GM18907 (cell line): ENCODE results near the gene IFRD1.
"Not testable (repeated sequence)": the region's sequence is repeated elsewhere in the genome, so short reads cannot be mapped to it uniquely, and the experiment has no call there.

Source experiments
- ATAC-seq: cut with Tn5 transposase; IDR thresholded peaks from one replicate; pipeline ENCODE4 v1.9.1; 2021; ENCODE audit warnings: mild to moderate bottlenecking, moderate library complexity; ENCODE audit not compliant: unreplicated experiment

IFRD1 gene

GRCh38 chr7:112442210-112442609, 8.1 kb upstream of the IFRD1 start:
- no peak for ATAC-seq

GRCh38 chr7:112444505-112444904, 5.8 kb upstream of the IFRD1 start:
- ATAC-seq = no peak

DNA sequence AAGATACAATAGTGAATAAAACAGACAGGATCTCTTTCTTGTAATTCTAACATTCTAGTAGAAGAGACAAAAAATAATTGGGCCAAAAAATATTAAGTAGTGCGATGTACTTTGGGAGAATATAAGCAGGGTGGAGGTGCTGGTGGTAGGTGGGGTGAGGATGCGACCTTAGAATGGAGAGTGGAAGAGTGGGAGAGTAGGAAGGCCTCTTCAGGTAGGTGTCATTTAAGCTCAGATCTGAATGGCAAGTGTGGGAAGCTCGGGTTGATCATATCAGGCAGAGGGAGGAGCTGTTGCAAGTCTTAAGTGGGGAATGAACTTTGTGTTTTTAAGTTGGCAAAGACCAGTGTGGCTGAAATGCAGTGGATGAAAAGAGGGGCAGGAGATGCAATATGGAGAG, 3.8 kb upstream of the IFRD1 start:
- ATAC-seq = no peak

GRCh38 chr7:112447406-112447805, 2.9 kb upstream of the IFRD1 start:
- ATAC-seq = no peak

- ATAC-seq = no peak
These were observed 1.9 kb upstream of the IFRD1 start for GRCh38 chr7:112448381-112448780.

GRCh38 chr7:112448891-112449290, 1.4 kb upstream of the IFRD1 start:
- no peak for ATAC-seq

DNA sequence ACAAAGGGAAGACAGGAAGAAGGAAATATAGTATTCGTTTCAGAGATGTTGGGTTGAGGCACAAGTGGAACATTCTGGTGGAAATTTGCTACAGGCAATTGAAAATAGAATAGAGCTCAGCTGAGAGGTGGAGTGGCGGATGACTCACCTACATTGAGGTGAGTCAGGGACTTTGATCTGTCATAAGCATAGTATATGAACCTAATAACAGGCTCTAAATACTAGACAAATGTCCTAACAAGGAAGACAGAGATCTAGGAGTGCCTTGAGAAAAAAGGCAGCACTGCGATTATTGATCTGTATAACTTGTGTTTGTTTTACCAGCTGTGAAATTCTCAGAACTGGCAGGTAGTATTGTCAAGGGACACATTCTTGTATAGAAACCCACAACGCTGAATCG, 907 bp upstream of the IFRD1 start:
- no peak for ATAC-seq

- peak; percentile 89 for ATAC-seq
These were observed 824 bp downstream of the IFRD1 start for GRCh38 chr7:112450807-112451761.

DNA sequence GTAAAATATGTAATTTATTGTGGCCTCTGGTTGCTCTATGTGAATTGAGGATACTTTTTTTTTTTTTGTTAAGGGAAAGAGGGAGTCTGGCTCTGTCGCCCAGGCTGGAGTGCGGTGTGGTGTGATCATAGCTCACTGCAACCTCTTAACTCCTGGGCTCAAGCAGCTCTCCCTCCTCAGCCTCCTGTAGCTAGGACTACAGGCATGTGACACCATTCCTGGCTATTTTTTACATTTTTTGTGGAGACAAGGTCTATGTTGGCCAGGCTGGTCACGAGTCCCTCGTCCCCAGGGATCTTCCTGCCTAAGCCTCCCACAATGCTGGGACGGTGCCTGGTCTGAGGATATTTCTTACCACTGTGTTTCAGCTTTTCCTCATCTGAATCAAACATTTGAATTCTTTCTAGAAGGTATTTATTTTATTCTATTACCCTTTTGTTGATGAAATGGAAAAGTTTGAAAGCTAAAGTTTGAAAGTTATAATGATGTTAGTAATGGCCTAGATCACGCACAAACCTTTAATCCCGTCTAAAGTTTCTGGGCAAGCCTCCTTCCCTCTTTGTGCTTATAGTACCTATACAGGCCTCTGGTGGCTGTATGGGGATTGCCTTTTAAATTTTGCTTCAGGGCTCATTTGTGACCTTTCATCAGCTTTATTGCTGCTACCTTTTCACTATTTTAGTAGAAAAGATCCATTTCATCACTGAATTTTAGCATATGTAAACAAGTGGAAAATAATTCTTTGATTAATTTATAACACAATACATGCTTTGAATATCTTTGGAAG, 2.0 kb downstream of the IFRD1 start:
- ATAC-seq = no peak

- ATAC-seq = no peak
These were observed 3.4 kb downstream of the IFRD1 start for GRCh38 chr7:112453505-112454171.

DNA sequence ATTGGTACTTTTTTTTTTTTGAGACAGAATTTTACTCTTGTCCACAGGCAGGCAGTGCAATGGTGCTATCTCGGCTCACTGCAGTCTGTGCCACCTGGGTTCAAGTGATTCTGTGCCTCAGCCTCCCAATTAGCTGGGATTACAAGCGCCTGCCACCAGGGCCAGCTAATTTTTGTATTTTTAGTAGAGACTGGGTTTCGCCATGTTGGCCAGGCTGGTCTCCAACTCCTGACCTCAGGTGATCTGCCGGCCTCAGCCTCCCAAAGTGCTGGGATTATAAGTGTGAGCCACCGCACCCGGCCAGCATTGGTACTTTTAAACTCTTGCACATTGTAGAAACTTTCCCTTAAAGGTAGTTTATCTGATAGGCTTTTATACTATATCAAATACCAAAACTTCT, 3.9 kb downstream of the IFRD1 start:
- not testable (repeated sequence) for ATAC-seq

- no peak for ATAC-seq
These were observed 9.4 kb downstream of the IFRD1 start for GRCh38 chr7:112459645-112460044.

GRCh38 chr7:112462236-112462635, 12.0 kb downstream of the IFRD1 start:
- ATAC-seq = no peak

DNA sequence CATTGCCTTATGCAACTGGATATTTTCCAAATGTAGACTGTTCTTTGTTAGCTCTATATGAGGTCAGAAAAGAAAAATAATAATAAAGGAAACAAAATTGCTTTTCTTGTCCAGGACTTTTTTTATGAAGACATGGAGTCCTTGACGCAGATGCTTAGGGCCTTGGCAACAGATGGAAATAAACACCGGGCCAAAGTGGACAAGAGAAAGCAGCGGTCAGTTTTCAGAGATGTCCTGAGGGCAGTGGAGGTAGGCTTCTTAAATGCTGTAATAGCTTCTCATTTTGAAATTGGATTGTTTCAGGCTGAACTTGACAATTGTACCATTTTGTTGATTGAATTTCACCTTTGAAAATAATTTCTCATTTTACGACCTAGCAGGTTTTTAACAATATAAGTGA, 17.6 kb downstream of the IFRD1 start:
- ATAC-seq = no peak

- no peak for ATAC-seq
These were observed 19.9 kb downstream of the IFRD1 start for GRCh38 chr7:112470194-112470593.

DNA sequence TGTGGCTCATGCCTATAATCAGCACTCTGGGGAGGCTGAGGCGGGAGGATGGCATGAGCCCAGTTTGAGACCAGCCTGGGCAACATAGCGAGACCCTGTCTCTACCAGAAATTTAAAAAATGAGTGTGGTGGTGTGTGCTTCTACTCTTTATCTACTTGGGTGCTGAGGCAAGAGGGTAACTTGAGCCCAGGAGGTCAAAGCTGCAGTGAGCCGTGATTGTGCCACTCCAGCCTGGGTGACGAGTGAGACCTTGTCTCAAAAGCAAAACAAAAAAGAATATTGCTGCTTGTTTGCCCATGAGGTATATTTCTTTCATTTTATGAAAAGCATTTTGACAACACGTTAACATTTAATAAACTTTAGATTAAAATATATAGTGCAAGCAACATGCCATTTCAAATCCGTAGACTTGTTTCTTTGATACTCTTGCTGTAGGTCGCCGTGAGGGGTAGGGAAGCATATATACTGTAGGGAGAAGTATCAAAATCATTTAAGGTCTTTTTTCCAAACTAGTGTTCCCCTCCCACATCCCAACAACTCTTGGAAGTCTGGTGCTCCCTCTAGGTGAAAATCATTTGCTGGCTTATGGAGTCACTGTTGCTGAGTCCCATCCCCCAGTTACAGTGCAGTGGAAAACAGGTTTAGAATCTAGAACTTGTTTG, 26.3 kb downstream of the IFRD1 start:
- ATAC-seq = no peak

DNA sequence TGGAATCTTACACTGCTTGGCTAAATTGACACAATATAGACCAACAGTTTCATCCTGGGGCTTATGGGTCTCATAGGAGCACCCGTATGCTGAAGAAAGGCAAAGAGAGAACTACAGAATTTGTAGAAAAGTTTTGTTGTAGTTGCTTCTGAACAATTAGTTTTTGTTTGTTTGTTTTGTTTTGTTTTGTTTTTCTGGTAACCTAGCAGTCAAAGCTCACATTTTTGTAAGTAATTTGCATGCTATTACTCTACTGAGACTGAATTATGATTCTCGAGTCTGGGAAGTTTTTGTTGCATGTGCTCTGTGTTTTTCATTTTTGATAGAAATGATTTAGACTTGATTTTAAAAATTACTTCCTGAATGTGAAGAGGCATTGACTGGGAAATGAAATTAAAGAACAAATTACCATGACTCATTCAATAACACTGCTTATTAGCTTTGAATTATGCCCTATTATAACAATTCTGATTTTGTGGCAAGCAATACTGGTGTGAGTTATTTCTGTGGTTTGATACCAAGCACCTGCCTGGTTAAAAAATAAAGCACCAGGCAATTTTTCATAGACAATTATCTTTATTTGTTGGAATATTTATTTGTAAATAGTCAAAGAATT, 31.0 kb downstream of the IFRD1 start:
- ATAC-seq = no peak

GRCh38 chr7:112481833-112482670, 31.8 kb downstream of the IFRD1 start:
- no peak for ATAC-seq

GRCh38 chr7:112484671-112485167, 34.5 kb downstream of the IFRD1 start:
- no peak for ATAC-seq
